KMS-11 (cell line): ENCODE results near the gene CEP131.

ENCODE experiments used
- H2AFZ ChIP-seq: fragments of 200-600 bp; sonication (generic); 2 replicates; pipeline ENCODE4 v1.6.1; 2016; ENCODE audit warnings: antibody characterized with exemption, mixed run types, low read depth
- H3K27ac ChIP-seq: fragments of 200-600 bp; sonication (generic); 2 replicates; pipeline ENCODE4 v1.6.1; 2016; ENCODE audit warnings: mild to moderate bottlenecking, mixed run types
- H3K27me3 ChIP-seq: fragments of 200-600 bp; sonication (generic); 2 replicates; pipeline ENCODE4 v1.6.1; 2017; ENCODE audit warnings: mild to moderate bottlenecking, low read depth, mixed run types, moderate library complexity; ENCODE audit not compliant: insufficient read depth
- H3K36me3 ChIP-seq: fragments of 200-600 bp; sonication (generic); 2 replicates; pipeline ENCODE4 v1.6.1; 2017; ENCODE audit warnings: mild to moderate bottlenecking, mixed run types; ENCODE audit not compliant: insufficient read depth
- H3K4me1 ChIP-seq: fragments of 200-600 bp; sonication (generic); 2 replicates; pipeline ENCODE4 v1.6.1; 2016; ENCODE audit warnings: mild to moderate bottlenecking, low read depth, mixed run types; ENCODE audit not compliant: poor library complexity, severe bottlenecking
- H3K4me2 ChIP-seq: fragments of 200-600 bp; sonication (generic); 2 replicates; pipeline ENCODE4 v1.7.0; 2016; ENCODE audit warnings: mild to moderate bottlenecking, mixed run types
- H3K4me3 ChIP-seq: fragments of 200-600 bp; sonication (generic); IDR thresholded peaks from 2 replicates; pipeline ENCODE4 v1.6.1; 2017; ENCODE audit warnings: low read depth, low read length, mixed read lengths; ENCODE audit not compliant: insufficient read depth
- H3K79me2 ChIP-seq: fragments of 200-600 bp; sonication (generic); 2 replicates; pipeline ENCODE4 v1.6.1; 2016; ENCODE audit warnings: low read depth, mixed run types; ENCODE audit not compliant: insufficient read depth
- H3K9ac ChIP-seq: fragments of 200-600 bp; sonication (generic); 2 replicates; pipeline ENCODE4 v1.6.1; 2016; ENCODE audit warnings: mild to moderate bottlenecking, mixed run types
- H4K20me1 ChIP-seq: fragments of 200-600 bp; sonication (generic); 2 replicates; pipeline ENCODE4 v1.6.1; 2016; ENCODE audit warnings: mild to moderate bottlenecking, mixed run types; ENCODE audit not compliant: insufficient read depth
- TF ChIP-seq, protein P1 (sequence below): fragments of 200-600 bp; sonication (generic); conservative IDR thresholded peaks from 2 replicates; pipeline ENCODE4 v1.6.1; 2017; ENCODE audit warnings: low read depth, mild to moderate bottlenecking, antibody characterized with exemption, low read length, moderate library complexity, mixed read lengths

Gene CEP131

DNA sequence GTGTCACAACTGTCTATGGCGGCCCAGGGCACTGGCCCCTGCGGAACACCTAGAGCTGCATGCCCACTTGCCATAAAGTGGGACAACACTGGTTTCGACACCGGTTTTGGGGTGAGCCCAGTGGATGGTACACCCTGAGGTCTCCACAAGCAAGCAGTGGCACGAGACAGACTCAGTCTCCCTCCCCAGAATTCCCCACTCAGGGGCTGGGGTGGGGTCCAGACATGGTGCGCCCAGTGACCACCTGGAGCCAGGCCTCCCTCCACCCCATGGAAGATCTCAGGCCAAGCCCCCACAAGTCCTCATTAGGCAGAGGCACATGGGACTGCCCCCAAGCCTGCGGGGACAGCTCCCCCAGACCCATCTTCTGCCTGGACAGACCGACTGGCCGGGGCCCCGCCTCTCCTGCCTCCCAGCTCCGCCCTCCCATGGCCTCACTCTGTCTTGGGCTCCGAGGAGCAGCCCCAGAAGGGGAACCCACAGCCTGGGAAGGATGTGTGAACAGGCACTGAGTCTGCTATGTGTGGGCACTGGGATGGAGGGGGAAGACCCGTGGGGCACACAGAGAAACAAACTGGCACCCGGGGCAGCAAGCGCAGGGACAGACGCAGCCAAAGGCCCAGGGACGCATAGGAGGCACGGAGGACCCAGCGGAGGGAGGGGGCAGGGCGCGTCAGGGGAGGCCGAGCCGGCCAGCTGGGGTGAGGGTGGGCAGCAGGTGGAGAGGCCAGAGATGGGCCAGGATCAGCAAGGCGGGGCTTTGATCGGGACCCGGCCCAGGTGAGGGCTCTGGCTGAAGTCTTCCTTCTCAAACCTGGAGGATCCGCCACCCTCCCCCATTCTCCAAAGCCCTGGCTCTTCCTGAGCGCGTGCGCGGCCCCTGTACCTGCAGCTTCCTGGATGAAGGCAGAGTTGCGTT, 13.3 kb upstream of the CEP131 start:
- H3K4me2 ChIP-seq = no peak overlapping the region
- no peak overlapping the region for H3K9ac ChIP-seq
- TF ChIP-seq, protein P1, sequence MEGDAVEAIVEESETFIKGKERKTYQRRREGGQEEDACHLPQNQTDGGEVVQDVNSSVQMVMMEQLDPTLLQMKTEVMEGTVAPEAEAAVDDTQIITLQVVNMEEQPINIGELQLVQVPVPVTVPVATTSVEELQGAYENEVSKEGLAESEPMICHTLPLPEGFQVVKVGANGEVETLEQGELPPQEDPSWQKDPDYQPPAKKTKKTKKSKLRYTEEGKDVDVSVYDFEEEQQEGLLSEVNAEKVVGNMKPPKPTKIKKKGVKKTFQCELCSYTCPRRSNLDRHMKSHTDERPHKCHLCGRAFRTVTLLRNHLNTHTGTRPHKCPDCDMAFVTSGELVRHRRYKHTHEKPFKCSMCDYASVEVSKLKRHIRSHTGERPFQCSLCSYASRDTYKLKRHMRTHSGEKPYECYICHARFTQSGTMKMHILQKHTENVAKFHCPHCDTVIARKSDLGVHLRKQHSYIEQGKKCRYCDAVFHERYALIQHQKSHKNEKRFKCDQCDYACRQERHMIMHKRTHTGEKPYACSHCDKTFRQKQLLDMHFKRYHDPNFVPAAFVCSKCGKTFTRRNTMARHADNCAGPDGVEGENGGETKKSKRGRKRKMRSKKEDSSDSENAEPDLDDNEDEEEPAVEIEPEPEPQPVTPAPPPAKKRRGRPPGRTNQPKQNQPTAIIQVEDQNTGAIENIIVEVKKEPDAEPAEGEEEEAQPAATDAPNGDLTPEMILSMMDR = no peak
- no peak overlapping the region for H3K4me3 ChIP-seq
- no peaks in the 10 kb centered on the region for H4K20me1 ChIP-seq
- H2AFZ ChIP-seq = no peak overlapping the region
- H3K36me3 ChIP-seq = no peaks in the 10 kb centered on the region
- peaks cover 26% of the 10 kb centered on the region for H3K79me2 ChIP-seq
- no peaks in the 10 kb centered on the region for H3K27me3 ChIP-seq
- no peak overlapping the region for H3K27ac ChIP-seq
- peaks cover 17% of the 10 kb centered on the region for H3K4me1 ChIP-seq

DNA sequence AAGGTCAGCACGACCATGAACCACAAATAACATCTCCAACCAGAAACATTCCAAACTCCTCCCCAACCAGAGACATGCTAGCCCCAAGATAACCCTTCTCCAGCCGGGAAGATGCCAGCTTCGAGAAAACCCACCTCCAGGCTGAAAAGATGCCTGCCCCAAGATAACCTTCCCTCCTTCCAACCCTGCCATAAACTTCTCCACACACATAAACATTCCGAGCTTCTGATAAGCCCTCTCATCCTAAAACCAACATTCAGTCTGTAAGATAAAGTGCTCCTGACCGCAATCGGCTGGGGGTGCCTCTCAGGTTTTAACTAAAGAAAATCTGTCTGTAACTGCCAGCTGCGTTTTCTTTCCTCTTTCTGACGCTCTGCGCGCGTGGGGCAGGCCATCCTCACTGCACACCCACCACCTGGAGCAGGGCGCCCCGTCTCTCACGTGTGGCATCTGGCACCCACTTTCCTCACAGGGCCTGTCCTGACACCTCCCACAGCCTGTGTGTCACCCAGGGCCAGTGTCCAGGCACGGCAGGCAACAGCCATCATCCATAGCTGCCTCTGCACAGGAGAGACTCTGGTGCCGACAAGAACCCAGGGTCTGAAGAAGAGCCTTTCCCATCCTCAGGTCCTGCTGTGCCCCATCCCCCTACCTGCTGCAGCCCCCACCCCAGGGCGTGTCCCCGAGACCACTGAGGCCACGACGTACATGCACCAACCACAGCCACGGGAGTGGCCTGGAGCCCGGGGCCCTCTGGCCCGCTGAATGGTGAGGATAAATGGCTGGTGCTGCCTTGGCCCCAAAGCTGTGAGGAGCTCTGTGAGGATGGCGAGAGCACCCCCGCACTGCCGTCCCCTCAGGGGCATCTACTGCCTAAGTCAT, 12.4 kb upstream of the CEP131 start:
- H3K4me3 ChIP-seq = no peak overlapping the region
- H3K36me3 ChIP-seq = no peaks in the 10 kb centered on the region
- H3K4me2 ChIP-seq = no peak overlapping the region
- H4K20me1 ChIP-seq = no peaks in the 10 kb centered on the region
- H2AFZ ChIP-seq = no peak overlapping the region
- TF ChIP-seq, protein P1 = no peak
- peaks cover 17% of the 10 kb centered on the region for H3K79me2 ChIP-seq
- H3K27me3 ChIP-seq = no peaks in the 10 kb centered on the region
- H3K4me1 ChIP-seq = peaks cover 9% of the 10 kb centered on the region
- no peak overlapping the region for H3K9ac ChIP-seq
- no peak overlapping the region for H3K27ac ChIP-seq

DNA sequence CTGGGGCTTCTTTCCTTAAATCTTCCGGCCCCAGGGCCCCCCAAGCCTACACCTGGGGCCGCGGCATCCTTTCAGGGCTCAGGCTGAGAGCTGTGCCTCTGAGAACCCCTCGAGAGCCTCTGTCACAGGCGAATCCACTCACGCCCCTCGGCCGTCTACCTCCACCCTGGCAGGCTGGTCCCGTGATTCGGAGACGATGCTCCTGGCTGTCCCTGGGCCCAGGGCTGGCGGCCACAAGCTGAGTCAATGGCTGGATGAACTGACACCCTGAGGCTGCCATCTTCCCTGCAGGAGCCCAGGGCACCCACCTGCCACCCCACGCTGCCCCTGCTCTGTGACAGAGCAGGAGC, 11.7 kb upstream of the CEP131 start:
- no peaks in the 10 kb centered on the region for H4K20me1 ChIP-seq
- TF ChIP-seq, protein P1 = no peak
- H3K9ac ChIP-seq = no peak overlapping the region
- peaks cover 9% of the 10 kb centered on the region for H3K4me1 ChIP-seq
- no peak overlapping the region for H2AFZ ChIP-seq
- H3K36me3 ChIP-seq = no peaks in the 10 kb centered on the region
- no peak overlapping the region for H3K27ac ChIP-seq
- peaks cover 10% of the 10 kb centered on the region for H3K79me2 ChIP-seq
- H3K4me3 ChIP-seq = no peak overlapping the region
- H3K27me3 ChIP-seq = no peaks in the 10 kb centered on the region
- H3K4me2 ChIP-seq = no peak overlapping the region

DNA sequence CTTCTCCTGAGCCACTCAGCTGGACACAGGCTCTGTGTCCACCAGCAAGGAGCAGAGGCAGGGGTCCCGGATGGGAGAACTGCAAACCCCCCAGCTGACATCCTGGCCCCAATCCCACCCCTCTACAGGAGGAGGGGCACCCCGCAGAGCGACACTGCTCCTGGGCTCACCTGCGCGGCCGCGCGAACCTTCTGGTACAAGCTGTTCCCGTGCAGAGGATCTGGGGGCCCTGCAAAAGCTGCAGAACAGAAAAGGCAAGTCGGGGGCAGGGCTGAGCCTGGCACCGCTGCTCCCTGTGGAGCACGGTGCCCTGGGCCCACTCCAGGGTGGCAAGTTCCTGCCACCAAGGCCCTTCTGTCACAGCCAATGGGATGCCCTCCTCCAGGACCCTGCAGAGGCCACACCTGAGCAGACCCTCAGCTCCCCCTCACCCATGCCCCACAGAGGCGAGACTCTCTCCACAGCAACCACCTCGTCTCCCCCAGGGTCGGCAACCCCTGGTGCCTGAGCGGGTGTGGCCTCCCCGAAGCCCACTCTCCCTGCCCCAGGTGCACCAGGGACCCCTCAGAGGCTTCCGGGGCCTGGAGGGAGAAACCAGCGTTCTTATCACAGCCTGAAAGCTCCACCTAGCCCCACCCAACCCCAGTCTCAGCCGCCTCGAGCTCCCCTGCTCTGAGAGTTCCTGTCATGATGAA, 11.2 kb upstream of the CEP131 start:
- H2AFZ ChIP-seq = no peak overlapping the region
- H3K27ac ChIP-seq = no peak overlapping the region
- peaks cover 9% of the 10 kb centered on the region for H3K79me2 ChIP-seq
- no peaks in the 10 kb centered on the region for H4K20me1 ChIP-seq
- H3K4me2 ChIP-seq = no peak overlapping the region
- no peak overlapping the region for H3K4me3 ChIP-seq
- no peaks in the 10 kb centered on the region for H3K36me3 ChIP-seq
- TF ChIP-seq, protein P1 = no peak
- no peaks in the 10 kb centered on the region for H3K27me3 ChIP-seq
- peaks cover 9% of the 10 kb centered on the region for H3K4me1 ChIP-seq
- H3K9ac ChIP-seq = no peak overlapping the region
